GM21825 (cell line): ENCODE measurements around the gene COL4A2.

Experiments used
- ATAC-seq: cut with Tn5 transposase; IDR thresholded peaks from one replicate; pipeline ENCODE4 v1.9.1; 2021; ENCODE audit warnings: mild to moderate bottlenecking, moderate library complexity; ENCODE audit not compliant: unreplicated experiment

COL4A2 gene

GRCh38 chr13:110397436-110398115 lies 90.5 kb downstream of the COL4A2 start:
- no peak for ATAC-seq

- ATAC-seq: no peak
Observed at GRCh38 chr13:110398564-110399507, 91.8 kb downstream of the COL4A2 start.

GRCh38 chr13:110399801-110400200 lies 92.7 kb downstream of the COL4A2 start:
- no peak for ATAC-seq

- ATAC-seq: no peak
Observed at GRCh38 chr13:110400786-110401533, 93.9 kb downstream of the COL4A2 start.

GRCh38 chr13:110402299-110403069 lies 95.4 kb downstream of the COL4A2 start:
- no peak for ATAC-seq

- ATAC-seq: no peak
Observed at GRCh38 chr13:110403315-110403714, 96.2 kb downstream of the COL4A2 start.

GRCh38 chr13:110403721-110404120 lies 96.6 kb downstream of the COL4A2 start:
- no peak for ATAC-seq

GRCh38 chr13:110404321-110404720 lies 97.2 kb downstream of the COL4A2 start:
- ATAC-seq: no peak

- no peak for ATAC-seq
Observed at GRCh38 chr13:110405597-110406450, 98.7 kb downstream of the COL4A2 start.

- no peak for ATAC-seq
Observed at GRCh38 chr13:110407021-110407420, 99.9 kb downstream of the COL4A2 start.

GRCh38 chr13:110407531-110407930 lies 100.4 kb downstream of the COL4A2 start:
- ATAC-seq: no peak

GRCh38 chr13:110408286-110408685 lies 101.2 kb downstream of the COL4A2 start:
- no peak for ATAC-seq

GRCh38 chr13:110409581-110409992 lies 102.5 kb downstream of the COL4A2 start:
- ATAC-seq: no peak

GRCh38 chr13:110410000-110410399 lies 102.9 kb downstream of the COL4A2 start:
- ATAC-seq: no peak

GRCh38 chr13:110410936-110411687 lies 104.0 kb downstream of the COL4A2 start:
- ATAC-seq: no peak

GRCh38 chr13:110411688-110412059 lies 104.6 kb downstream of the COL4A2 start:
- ATAC-seq: peak; percentile 8

- peak; percentile 83 for ATAC-seq
Observed at GRCh38 chr13:110412132-110412914, 105.2 kb downstream of the COL4A2 start.

GRCh38 chr13:110413016-110413675 lies 106.1 kb downstream of the COL4A2 start:
- ATAC-seq: no peak
